Vagina (tissue), 2 donors: ENCODE measurements around the gene KCTD1.

ENCODE experiments used
- POLR2A ChIP-seq, 2 donors: fragments of 450-650 bp; IDR thresholded peaks; one replicate each; pipeline ENCODE4 v1.6.1; 2017; ENCODE audit warnings: antibody characterized with exemption in 2 of 2, mild to moderate bottlenecking in 2 of 2, moderate library complexity in 2 of 2
- TF ChIP-seq, protein P1 (sequence below), 3 experiments: fragments of 450-650 bp in 2 of 3; fragments of 200-600 bp in 1 of 3; sonication (generic) in 1 of 3; IDR thresholded peaks; one replicate each; pipeline ENCODE4 v1.5.1; 2017 to 2019; ENCODE audit warnings: antibody characterized with exemption in 3 of 3, mild to moderate bottlenecking in 2 of 3, moderate library complexity in 2 of 3

DNA sequence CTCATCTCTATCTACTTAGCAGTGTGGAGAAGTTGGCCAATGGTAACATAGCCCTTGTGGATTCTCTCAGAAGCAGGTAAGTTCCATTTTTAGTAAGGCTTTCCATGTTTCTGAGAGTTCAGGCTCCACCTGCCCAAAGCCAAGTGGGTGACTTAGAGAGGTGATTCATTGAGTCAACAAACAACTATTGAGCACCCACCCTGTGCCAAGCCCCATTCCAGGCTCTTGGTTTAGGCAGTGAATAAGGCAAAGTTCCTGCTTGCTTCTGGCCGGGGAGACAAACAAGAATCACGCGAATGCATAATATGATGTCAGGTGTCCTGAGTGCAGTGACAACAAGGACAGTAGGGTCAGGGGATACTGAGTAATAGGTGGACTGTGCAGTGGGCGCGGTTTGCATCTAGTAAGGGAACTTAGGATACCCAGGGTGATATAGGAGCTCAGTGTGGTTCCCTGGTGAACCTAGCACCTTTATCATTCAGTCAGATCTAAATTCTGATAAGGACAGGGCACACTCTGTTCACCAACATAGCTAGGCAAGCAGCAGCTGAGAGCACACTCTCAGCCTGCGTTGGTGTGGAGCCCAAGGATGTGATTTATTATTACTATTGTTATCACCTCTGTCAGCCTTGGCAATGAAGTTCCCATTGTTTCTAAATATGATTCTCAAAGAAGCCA, 31.7 kb upstream of the KCTD1 start:
- TF ChIP-seq, protein P1, sequence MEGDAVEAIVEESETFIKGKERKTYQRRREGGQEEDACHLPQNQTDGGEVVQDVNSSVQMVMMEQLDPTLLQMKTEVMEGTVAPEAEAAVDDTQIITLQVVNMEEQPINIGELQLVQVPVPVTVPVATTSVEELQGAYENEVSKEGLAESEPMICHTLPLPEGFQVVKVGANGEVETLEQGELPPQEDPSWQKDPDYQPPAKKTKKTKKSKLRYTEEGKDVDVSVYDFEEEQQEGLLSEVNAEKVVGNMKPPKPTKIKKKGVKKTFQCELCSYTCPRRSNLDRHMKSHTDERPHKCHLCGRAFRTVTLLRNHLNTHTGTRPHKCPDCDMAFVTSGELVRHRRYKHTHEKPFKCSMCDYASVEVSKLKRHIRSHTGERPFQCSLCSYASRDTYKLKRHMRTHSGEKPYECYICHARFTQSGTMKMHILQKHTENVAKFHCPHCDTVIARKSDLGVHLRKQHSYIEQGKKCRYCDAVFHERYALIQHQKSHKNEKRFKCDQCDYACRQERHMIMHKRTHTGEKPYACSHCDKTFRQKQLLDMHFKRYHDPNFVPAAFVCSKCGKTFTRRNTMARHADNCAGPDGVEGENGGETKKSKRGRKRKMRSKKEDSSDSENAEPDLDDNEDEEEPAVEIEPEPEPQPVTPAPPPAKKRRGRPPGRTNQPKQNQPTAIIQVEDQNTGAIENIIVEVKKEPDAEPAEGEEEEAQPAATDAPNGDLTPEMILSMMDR (IDR thresholded peaks at IDR 0.05) = no peak
- TF ChIP-seq POLR2A (IDR thresholded peaks at IDR 0.05) = no peak
